K562 (cell line): ENCODE measurements around the gene PNPLA2. TPM values are rescaled to one million over a fixed set of nuclear protein-coding genes. Genes with fewer than 3 reads are reported as not detected.
A peak's percentile ranks its signal among the peaks of the same experiment; 100 is the strongest.

Experiments used
- BRD4 ChIP-seq: fragments of 200-600 bp; sonication (generic); IDR thresholded peaks from 2 replicates; pipeline ENCODE4 v1.6.1; 2017; ENCODE audit warnings: inconsistent platforms
- GATA2 ChIP-seq: sonication (generic); formaldehyde crosslinking; IDR thresholded peaks from 2 replicates; pipeline ENCODE4 v1.4.0; 2020; ENCODE audit warnings: mild to moderate bottlenecking, missing genetic modification reagents
- GATAD2B ChIP-seq: fragments of 450-650 bp; IDR thresholded peaks from 2 replicates; pipeline ENCODE4 v1.6.1; 2017; ENCODE audit warnings: mild to moderate bottlenecking, borderline replicate concordance
- HNRNPLL ChIP-seq: fragments of 200-400 bp; formaldehyde crosslinking; IDR thresholded peaks from 2 replicates; pipeline ENCODE4 v1.6.1; 2017; ENCODE audit warnings: low read length, low read depth, mild to moderate bottlenecking; ENCODE audit not compliant: poor library complexity, severe bottlenecking
- MCM5 ChIP-seq: fragments of 450-650 bp; IDR thresholded peaks from 2 replicates; pipeline ENCODE4 v1.6.1; 2016; ENCODE audit warnings: low read depth
- NFIC ChIP-seq: fragments of 450-650 bp; IDR thresholded peaks from 2 replicates; pipeline ENCODE4 v1.6.1; 2017; ENCODE audit warnings: mild to moderate bottlenecking, inconsistent platforms
- PHF8 ChIP-seq: fragments of 200-600 bp; sonication (generic); IDR thresholded peaks from 2 replicates; pipeline ENCODE4 v1.6.1; 2012; ENCODE audit warnings: mixed run types, mild to moderate bottlenecking, inconsistent platforms, low read length, moderate library complexity, borderline replicate concordance
- TEAD1 ChIP-seq, 2 experiments: fragments of 450-650 bp in 1 of 2; sonication (generic) in 1 of 2; formaldehyde crosslinking; IDR thresholded peaks; 2 replicates each; pipeline versions ENCODE4 v1.4.0 to v1.8.0; 2020 to 2022; ENCODE audit warnings: mild to moderate bottlenecking in 2 of 2, missing genetic modification reagents in 1 of 2
- polyA plus RNA-seq, 8 experiments: library from polyadenylated mRNA; depleted of rRNA in 4 of 8; stranded (reverse) in 5 of 8; unstranded in 3 of 8; fragments of >200 nt; fragmentation: Nextera tagmentation in 2 of 8; fragmentation: Illumina TruSeq in 1 of 8; extraction: Ambion mirVana in 2 of 8; extraction: Trizol in 1 of 8; gene quantifications; 2 replicates each; pipeline versions ENCODE4 v1.2.1 to v1.2.3, GENCODE V29; 2011 to 2014; ENCODE audit warnings: inconsistent platforms in 1 of 8, missing spikeins in 1 of 8
- total RNA-seq, 7 experiments: library from RNA; depleted of rRNA in 6 of 7; stranded (reverse); fragments of >200 nt in 6 of 7; fragmentation: Illumina TruSeq in 2 of 7; extraction: Trizol in 2 of 7; gene quantifications; 2 replicates each; pipeline versions ENCODE4 v1.2.1 to v1.2.3, GENCODE V29; 2011 to 2021; ENCODE audit warnings: low replicate concordance in 1 of 7
- TF ChIP-seq, protein P1 (sequence below): fragments of 450-650 bp; IDR thresholded peaks from 2 replicates; pipeline ENCODE4 v1.6.1; 2017; ENCODE audit warnings: mild to moderate bottlenecking, moderate library complexity
- TF ChIP-seq, protein P2 (sequence below): fragments of 450-650 bp; IDR thresholded peaks from 2 replicates; pipeline ENCODE4 v1.6.1; 2016; ENCODE audit warnings: borderline replicate concordance
- TF ChIP-seq, protein P3 (sequence below): fragments of 250-450 bp; sonication (Bioruptor Pico); IDR thresholded peaks from 2 replicates; pipeline ENCODE4 v1.4.0; 2020; ENCODE audit warnings: borderline replicate concordance
- TF ChIP-seq, protein P4 (sequence below): fragments of 250-450 bp; sonication (Bioruptor Pico); IDR thresholded peaks from 2 replicates; pipeline ENCODE4 v1.4.0; 2020; ENCODE audit warnings: mild to moderate bottlenecking
- TF ChIP-seq, protein P5 (sequence below): fragments of 250-450 bp; sonication (Bioruptor Pico); IDR thresholded peaks from 2 replicates; pipeline ENCODE4 v1.8.0; 2022; ENCODE audit warnings: inconsistent platforms, mild to moderate bottlenecking, moderate library complexity, borderline replicate concordance
- TF ChIP-seq, protein P6 (sequence below), 3 experiments: fragments of 200-800 bp in 1 of 3; sonication (Bioruptor generic) in 1 of 3; sonication (generic) in 1 of 3; formaldehyde crosslinking in 1 of 3; IDR thresholded peaks; 2 replicates each; pipeline versions ENCODE4 v1.6.1 to v1.8.0; 2016 to 2022; ENCODE audit warnings: mild to moderate bottlenecking in 2 of 3, missing compliant biosample characterization in 2 of 3, missing genetic modification characterization in 2 of 3, missing genetic modification reagents in 1 of 3
- TF ChIP-seq, protein P7 (sequence below): fragments of 200-400 bp; formaldehyde crosslinking; IDR thresholded peaks from 2 replicates; pipeline ENCODE4 v1.6.1; 2017; ENCODE audit warnings: mild to moderate bottlenecking, low read depth, low read length, moderate library complexity

PNPLA2 gene
- total and polyA plus RNA-seq, 9 of the 15 experiments (the other 6 are each of a cell fraction or from before 2014, with no cell fraction given), result 0.39 to 87.1 (median 8.4) TPM

DNA sequence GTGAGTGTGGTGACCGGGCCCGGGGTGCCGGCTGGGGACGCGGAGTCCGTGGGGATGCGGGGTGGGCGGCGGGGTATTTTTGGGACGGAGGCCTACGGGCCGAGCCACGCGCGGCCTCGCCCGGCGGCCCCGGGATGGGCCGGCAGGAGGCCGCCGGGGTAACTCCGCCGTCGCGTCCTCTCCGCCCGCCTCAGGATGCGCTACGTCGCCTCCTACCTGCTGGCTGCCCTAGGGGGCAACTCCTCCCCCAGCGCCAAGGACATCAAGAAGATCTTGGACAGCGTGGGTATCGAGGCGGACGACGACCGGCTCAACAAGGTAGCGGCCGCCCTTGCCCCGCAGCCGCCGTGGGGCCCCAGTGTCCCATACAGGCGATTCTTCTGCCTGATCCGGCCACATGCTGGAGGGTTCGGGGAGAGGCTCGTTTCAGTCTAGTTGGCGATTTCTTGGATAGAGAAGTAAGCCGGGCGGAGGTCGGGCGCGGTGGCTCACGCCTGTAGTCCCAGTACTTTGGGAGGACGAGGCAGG, 8.6 kb upstream of the PNPLA2 start (continued):
- TF ChIP-seq, protein P1, sequence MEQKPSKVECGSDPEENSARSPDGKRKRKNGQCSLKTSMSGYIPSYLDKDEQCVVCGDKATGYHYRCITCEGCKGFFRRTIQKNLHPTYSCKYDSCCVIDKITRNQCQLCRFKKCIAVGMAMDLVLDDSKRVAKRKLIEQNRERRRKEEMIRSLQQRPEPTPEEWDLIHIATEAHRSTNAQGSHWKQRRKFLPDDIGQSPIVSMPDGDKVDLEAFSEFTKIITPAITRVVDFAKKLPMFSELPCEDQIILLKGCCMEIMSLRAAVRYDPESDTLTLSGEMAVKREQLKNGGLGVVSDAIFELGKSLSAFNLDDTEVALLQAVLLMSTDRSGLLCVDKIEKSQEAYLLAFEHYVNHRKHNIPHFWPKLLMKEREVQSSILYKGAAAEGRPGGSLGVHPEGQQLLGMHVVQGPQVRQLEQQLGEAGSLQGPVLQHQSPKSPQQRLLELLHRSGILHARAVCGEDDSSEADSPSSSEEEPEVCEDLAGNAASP, result no peak
- TF ChIP-seq PHF8 (peak; percentile 47; the same call in 1 of the 2 replicates), GATA2 (CRISPR knock-in tag) (no peak), TEAD1 (CRISPR knock-in tag; IDR thresholded peaks at IDR 0.05) (no peak), NFIC (no peak), MCM5 (no peak), GATAD2B (no peak), BRD4 (no peak), HNRNPLL (peak; percentile 9)
- TF ChIP-seq, protein P2, sequence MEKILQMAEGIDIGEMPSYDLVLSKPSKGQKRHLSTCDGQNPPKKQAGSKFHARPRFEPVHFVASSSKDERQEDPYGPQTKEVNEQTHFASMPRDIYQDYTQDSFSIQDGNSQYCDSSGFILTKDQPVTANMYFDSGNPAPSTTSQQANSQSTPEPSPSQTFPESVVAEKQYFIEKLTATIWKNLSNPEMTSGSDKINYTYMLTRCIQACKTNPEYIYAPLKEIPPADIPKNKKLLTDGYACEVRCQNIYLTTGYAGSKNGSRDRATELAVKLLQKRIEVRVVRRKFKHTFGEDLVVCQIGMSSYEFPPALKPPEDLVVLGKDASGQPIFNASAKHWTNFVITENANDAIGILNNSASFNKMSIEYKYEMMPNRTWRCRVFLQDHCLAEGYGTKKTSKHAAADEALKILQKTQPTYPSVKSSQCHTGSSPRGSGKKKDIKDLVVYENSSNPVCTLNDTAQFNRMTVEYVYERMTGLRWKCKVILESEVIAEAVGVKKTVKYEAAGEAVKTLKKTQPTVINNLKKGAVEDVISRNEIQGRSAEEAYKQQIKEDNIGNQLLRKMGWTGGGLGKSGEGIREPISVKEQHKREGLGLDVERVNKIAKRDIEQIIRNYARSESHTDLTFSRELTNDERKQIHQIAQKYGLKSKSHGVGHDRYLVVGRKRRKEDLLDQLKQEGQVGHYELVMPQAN, result no peak
- TF ChIP-seq, protein P3, sequence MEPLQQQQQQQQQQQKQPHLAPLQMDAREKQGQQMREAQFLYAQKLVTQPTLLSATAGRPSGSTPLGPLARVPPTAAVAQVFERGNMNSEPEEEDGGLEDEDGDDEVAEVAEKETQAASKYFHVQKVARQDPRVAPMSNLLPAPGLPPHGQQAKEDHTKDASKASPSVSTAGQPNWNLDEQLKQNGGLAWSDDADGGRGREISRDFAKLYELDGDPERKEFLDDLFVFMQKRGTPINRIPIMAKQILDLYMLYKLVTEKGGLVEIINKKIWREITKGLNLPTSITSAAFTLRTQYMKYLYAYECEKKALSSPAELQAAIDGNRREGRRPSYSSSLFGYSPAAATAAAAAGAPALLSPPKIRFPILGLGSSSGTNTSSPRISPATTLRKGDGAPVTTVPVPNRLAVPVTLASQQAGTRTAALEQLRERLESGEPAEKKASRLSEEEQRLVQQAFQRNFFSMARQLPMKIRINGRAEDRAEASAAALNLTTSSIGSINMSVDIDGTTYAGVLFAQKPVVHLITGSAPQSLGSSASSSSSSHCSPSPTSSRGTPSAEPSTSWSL (CRISPR knock-in tag), result no peak
- TF ChIP-seq, protein P4, sequence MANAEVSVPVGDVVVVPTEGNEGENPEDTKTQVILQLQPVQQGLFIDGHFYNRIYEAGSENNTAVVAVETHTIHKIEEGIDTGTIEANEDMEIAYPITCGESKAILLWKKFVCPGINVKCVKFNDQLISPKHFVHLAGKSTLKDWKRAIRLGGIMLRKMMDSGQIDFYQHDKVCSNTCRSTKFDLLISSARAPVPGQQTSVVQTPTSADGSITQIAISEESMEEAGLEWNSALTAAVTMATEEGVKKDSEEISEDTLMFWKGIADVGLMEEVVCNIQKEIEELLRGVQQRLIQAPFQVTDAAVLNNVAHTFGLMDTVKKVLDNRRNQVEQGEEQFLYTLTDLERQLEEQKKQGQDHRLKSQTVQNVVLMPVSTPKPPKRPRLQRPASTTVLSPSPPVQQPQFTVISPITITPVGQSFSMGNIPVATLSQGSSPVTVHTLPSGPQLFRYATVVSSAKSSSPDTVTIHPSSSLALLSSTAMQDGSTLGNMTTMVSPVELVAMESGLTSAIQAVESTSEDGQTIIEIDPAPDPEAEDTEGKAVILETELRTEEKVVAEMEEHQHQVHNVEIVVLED, result no peak
- TF ChIP-seq, protein P5, sequence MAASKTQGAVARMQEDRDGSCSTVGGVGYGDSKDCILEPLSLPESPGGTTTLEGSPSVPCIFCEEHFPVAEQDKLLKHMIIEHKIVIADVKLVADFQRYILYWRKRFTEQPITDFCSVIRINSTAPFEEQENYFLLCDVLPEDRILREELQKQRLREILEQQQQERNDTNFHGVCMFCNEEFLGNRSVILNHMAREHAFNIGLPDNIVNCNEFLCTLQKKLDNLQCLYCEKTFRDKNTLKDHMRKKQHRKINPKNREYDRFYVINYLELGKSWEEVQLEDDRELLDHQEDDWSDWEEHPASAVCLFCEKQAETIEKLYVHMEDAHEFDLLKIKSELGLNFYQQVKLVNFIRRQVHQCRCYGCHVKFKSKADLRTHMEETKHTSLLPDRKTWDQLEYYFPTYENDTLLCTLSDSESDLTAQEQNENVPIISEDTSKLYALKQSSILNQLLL (CRISPR knock-in tag), result no peak
- TF ChIP-seq, protein P6, sequence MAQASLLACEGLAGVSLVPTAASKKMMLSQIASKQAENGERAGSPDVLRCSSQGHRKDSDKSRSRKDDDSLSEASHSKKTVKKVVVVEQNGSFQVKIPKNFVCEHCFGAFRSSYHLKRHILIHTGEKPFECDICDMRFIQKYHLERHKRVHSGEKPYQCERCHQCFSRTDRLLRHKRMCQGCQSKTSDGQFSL (CRISPR knock-in tag; IDR thresholded peaks at IDR 0.05), result no peak
- TF ChIP-seq, protein P6 (tag; IDR thresholded peaks at IDR 0.05), result 0 out of 4 replicates have a peak, but pooled peaks of 1 of the 2 experiments have one; percentile 7
- TF ChIP-seq, protein P7, sequence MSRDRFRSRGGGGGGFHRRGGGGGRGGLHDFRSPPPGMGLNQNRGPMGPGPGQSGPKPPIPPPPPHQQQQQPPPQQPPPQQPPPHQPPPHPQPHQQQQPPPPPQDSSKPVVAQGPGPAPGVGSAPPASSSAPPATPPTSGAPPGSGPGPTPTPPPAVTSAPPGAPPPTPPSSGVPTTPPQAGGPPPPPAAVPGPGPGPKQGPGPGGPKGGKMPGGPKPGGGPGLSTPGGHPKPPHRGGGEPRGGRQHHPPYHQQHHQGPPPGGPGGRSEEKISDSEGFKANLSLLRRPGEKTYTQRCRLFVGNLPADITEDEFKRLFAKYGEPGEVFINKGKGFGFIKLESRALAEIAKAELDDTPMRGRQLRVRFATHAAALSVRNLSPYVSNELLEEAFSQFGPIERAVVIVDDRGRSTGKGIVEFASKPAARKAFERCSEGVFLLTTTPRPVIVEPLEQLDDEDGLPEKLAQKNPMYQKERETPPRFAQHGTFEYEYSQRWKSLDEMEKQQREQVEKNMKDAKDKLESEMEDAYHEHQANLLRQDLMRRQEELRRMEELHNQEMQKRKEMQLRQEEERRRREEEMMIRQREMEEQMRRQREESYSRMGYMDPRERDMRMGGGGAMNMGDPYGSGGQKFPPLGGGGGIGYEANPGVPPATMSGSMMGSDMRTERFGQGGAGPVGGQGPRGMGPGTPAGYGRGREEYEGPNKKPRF, result no peak
